NCI-H460 (cell line): ENCODE data around the gene BIN1. TPM values are rescaled to one million over a fixed set of nuclear protein-coding genes. Genes with fewer than 3 reads are reported as not detected.
"Not testable (repeated sequence)": the region's sequence is repeated elsewhere in the genome, so short reads cannot be mapped to it uniquely, and the experiment has no call there.

ENCODE experiments used
- DNase-seq: peaks from one replicate; pipeline ENCODE4 v3.0.0-alpha.2; 2016; ENCODE audit warnings: low read depth; ENCODE audit errors: extremely low read depth
- total RNA-seq: library from RNA; depleted of rRNA; stranded (reverse); fragments of >200 nt; shearing (Covaris generic); gene quantifications from 2 replicates; pipeline ENCODE4 v1.2.3, GENCODE V29; 2014

Gene BIN1
- total RNA-seq, 1 experiment from 2014 or later: 50.7 TPM

- no peak for DNase-seq
Measured at GRCh38 chr2:127034883-127035611, 71.9 kb downstream of the BIN1 start.

- no peak for DNase-seq
Measured at GRCh38 chr2:127034051-127034450, 72.9 kb downstream of the BIN1 start.

DNA sequence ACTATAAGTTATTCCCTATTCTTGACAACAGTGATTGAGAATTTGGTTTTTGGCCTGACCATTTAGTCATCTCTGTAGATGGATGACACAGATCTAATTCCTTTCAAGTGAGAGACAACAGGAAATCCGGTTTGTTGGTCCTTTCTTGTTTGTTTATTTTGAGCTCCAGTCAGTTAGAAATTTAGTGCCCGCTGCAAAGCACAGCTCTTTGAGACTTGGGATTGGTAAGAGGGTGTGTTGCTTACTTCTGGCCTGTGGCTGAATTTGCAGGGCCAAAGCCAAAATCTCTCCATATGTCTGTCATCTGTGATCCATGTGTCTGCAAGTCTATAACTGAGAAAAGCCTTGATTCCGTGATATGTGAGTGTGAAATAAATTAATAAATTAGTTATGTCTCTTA lies 74.3 kb downstream of the BIN1 start:
- no peak for DNase-seq

GRCh38 chr2:127029350-127030051 lies 77.5 kb downstream of the BIN1 start:
- DNase-seq: no peak

DNA sequence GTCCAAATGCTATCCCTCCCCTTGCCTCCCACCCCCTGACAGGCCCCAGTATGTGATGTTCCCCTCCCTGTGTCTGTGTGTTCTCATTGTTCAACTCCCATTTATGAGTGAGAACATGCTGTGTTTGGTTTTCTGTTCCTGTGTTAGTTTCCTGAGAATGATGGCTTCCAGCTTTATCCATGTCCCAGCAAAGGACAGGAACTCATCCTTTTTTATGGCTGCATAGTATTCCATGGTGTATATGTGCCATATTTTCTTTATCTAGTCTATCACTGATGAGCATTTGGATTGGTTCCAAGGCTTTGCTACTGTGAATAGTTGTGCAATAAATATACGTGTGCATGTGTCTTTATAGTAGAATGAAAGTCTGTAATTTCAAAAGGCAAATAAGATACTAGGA lies 78.2 kb downstream of the BIN1 start:
- DNase-seq: not testable (repeated sequence)

GRCh38 chr2:127027715-127028114 lies 79.2 kb downstream of the BIN1 start:
- DNase-seq: no peak

DNA sequence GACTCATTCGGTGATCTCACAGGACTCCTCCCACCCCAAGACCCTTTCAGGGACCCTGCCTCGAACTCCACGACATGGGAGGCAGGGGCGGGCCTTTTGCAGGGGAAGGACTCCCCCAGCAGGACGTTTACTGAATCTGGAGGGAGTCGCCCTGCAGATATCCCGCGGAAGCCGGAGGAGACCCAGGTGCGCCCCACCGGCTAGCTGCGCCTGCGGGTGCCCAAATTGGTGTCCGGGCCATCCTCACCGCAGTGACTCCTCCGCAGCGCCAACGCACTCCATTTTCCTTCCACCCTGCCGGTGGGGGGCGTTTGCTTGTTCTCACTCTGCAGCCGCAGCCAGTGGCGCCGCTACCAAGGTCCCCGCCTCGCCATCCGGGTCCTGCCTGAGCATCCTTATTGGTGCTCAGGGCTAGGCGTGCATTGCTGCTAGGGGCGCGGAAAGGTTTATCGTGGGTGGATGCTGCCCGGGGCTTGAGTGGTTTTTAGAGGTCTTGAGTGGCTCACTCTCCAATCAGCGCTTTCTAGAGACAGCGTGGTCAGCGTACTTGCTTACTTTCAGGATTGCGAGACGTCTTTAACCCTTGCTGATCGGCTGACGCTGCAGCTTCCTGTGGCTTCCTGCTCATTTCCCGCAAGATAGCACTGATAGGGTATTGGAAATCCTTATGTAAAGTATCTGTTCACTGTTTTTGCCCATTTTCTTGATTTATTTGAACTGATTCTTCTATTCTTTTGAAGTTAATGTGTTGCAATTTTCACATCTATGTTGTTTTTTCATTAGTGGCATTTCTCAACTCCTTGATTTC lies 81.4 kb downstream of the BIN1 start:
- DNase-seq: peak; percentile 72

DNA sequence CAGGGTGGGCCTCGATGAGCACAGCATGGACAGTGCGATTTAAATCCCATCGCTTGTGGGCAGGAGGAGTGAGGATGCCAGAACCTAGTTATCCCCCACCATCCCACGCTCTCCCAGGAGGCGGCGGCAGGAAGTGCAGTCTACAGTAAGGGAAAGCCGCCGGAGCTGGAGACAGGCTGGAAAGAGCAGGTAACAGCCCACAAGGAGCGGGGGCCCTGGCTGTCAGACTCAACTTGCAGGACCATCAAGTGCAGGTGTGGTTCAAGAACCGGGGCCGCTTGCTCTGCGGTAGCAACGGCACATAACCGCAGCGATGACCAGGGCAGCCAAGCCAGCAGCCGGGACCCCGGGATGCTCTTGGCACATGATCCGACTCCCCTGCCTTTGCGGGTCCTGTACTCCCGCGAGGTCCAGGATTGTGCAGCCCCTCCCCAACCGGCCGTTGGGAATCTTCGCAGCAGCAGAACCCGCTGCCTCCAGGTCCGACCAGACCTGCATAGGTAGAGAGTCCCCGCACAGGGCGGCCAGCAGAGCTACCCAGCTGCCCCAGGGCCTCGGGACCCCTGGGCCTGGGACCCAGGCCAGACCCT lies 82.1 kb downstream of the BIN1 start:
- no peak for DNase-seq

- no peak for DNase-seq
Measured at GRCh38 chr2:127023504-127023903, 83.5 kb downstream of the BIN1 start.

- no peak for DNase-seq
Measured at GRCh38 chr2:127022817-127023216, 84.1 kb downstream of the BIN1 start.

DNA sequence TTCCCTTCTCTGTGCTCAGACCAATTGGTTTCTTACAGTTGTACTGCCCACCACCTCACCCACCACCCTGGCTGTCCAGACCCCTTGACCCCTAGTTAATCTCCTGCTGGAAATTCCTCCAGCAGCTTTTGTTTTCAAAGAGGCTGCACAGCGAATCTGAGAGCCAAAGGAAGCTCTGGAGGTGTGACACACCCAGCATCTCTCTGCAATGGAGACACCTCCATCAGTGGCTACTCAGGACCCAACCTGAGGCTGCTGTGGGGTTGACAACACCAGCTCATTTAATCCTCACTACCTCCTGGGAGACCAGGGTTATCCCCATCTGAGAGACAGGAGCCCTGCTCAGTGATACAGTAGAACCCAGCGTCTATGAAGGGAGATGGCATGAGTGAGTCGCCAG lies 86.4 kb downstream of the BIN1 start:
- DNase-seq: no peak

DNA sequence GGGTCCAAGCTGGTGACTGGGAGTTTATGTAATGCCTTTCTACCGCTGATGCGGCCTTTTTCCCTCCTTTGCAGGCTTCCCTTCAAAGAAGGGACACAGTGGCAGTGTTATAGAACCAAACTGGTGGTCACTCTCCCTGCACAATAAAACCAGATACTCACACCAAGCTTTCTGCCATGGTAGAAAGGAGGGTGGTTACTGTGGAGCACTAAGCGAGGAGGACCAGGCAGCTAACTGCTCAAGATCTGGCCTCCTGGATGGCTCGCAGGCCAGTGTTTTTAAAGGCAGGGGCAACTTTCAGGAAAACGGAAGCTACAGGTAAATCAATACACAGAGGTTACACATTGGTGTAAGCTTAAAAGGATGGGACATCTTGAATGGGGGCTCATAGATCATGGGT lies 89.4 kb downstream of the BIN1 start:
- DNase-seq: no peak

GRCh38 chr2:127016329-127016728 lies 90.6 kb downstream of the BIN1 start:
- DNase-seq: no peak

DNA sequence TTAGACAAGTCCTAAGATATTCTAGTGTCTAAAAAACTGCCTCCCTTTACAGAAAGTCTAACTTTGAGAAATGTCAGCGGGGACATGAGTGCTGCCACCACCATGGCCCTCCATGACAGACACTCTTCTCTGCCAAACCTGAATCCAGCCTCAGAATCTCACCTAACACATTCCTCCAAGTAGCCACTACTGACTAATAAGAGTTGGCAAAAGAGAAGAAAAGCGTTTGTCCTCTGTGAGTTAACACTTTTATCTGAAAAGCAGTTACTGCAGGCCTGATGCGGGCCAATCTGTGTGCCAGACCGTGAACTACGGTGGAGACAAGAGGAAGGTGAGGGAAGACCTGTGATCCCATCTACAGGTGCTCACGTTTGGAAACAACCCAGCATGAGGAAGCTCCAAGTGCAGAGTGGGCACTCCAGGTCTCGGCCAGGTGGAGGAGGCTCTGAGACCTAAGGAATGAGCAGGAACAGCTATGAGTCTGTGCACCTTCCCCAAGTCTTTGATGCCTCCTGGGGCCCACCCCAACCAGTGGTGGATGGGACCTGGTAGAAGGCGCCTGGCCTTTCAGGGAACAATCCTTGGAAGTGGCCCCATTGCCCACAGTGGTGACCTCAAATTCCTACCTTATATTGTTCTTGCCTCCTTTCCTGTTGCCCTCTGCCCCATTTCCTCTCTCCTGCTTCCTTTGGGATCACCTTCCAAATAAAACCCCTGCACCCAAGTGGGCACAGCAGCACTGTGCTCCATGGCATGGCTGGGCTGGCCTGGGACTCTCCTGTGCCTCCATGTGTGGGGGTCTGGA lies 91.6 kb downstream of the BIN1 start:
- DNase-seq: no peak

DNA sequence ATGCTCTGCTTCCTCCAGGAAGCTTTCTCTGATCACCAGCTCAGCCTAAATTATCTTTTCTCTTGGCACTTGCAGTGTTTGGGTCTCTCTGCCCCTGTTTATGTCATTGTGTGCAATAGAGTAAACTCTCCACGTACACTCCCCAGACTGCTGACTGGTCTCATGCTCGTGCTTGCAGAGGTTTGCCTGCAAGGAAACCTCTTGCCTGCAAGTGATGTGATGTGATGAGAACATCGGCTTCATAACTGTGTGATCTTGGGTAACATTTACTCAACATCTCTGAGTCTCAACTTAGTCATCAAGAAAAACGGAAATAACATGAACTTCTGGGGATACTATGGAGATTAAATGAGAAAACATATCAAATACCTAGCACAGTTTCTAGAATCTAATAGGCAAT lies 92.3 kb downstream of the BIN1 start:
- DNase-seq: peak; percentile 63

- DNase-seq: no peak
Measured at GRCh38 chr2:127014224-127014623, 92.7 kb downstream of the BIN1 start.

DNA sequence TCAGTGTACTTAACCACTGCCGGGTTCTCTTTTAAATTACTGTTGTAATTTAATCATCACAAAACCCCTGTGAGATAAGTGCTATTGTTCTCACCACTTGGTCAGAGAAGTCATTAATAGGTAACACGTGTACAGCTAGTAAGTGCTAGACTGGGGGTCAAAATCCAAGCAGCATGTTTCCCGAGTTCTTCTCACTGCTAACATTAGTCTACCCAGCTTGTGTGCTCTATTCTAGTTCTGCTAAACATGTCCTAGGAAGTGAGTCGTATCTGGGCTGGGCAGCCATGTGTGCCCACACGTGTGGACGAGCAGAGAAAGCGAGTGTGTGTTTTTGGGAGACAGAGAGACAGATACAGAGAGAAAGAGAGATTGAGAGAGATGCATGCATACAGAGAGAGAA lies 94.1 kb downstream of the BIN1 start:
- no peak for DNase-seq

GRCh38 chr2:127012215-127012614 lies 94.7 kb downstream of the BIN1 start:
- DNase-seq: no peak

DNA sequence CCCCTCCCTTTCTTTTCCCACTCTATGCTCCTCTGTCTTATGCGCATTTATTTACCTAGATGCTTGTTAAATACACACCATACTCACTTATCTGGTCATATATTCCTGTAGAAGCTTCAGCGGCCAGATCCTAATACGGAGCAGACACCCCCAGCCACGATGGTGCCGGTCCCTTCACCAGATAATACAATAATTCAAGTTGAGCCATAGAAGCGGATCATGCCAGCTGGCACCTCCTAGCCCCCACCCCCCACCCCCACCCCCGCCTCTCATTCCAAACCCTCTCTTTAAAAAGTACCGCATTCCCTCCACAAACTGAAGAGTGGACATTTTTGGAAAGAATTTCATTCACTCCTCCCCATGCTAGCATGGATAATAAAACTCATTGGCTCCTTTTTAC lies 95.2 kb downstream of the BIN1 start:
- DNase-seq: no peak

GRCh38 chr2:127011231-127011661 lies 95.7 kb downstream of the BIN1 start:
- no peak for DNase-seq
